Effector memory CD4-positive, alpha-beta T cell (primary cell): ENCODE data around the gene SIN3A.
"Not testable (repeated sequence)": the region's sequence is repeated elsewhere in the genome, so short reads cannot be mapped to it uniquely, and the experiment has no call there.

Source experiments
- DNase-seq, 3 donors: peaks; one replicate each; pipeline ENCODE4 v3.0.0-alpha.2; 2020
- H3K27ac ChIP-seq: 2 replicates; pipeline ENCODE4 v1.7.0; 2013; ENCODE audit warnings: mild to moderate bottlenecking, low read length, moderate library complexity; ENCODE audit not compliant: insufficient read depth, poor library complexity, severe bottlenecking
- H3K27me3 ChIP-seq: replicated peaks from 2 replicates; pipeline ENCODE4 v1.7.0; 2013; ENCODE audit warnings: mild to moderate bottlenecking, low read length; ENCODE audit not compliant: insufficient read depth, control insufficient read depth, poor library complexity, severe bottlenecking
- H3K36me3 ChIP-seq: 2 replicates; pipeline ENCODE4 v1.7.0; 2013; ENCODE audit warnings: mild to moderate bottlenecking, low read length, moderate library complexity; ENCODE audit not compliant: control insufficient read depth, insufficient read depth
- H3K4me1 ChIP-seq: 2 replicates; pipeline ENCODE4 v1.7.0; 2013; ENCODE audit warnings: low read length, mild to moderate bottlenecking; ENCODE audit not compliant: control insufficient read depth, insufficient read depth, poor library complexity, severe bottlenecking
- H3K4me3 ChIP-seq: 2 replicates; pipeline ENCODE4 v1.7.0; 2013; ENCODE audit warnings: low read length, low read depth, mild to moderate bottlenecking; ENCODE audit not compliant: insufficient read depth, poor library complexity, severe bottlenecking
- H3K9me3 ChIP-seq: 2 replicates; pipeline ENCODE4 v1.7.0; 2013; ENCODE audit warnings: mild to moderate bottlenecking, low read length, moderate library complexity; ENCODE audit not compliant: control insufficient read depth
- total RNA-seq, 3 donors: gene quantifications; one replicate each; lab custom pipeline; 2026; lab: John Stamatoyannopoulos, UW

Gene SIN3A
- 122 to 183 (median 172) reads per million in 3 donors for total RNA-seq

DNA sequence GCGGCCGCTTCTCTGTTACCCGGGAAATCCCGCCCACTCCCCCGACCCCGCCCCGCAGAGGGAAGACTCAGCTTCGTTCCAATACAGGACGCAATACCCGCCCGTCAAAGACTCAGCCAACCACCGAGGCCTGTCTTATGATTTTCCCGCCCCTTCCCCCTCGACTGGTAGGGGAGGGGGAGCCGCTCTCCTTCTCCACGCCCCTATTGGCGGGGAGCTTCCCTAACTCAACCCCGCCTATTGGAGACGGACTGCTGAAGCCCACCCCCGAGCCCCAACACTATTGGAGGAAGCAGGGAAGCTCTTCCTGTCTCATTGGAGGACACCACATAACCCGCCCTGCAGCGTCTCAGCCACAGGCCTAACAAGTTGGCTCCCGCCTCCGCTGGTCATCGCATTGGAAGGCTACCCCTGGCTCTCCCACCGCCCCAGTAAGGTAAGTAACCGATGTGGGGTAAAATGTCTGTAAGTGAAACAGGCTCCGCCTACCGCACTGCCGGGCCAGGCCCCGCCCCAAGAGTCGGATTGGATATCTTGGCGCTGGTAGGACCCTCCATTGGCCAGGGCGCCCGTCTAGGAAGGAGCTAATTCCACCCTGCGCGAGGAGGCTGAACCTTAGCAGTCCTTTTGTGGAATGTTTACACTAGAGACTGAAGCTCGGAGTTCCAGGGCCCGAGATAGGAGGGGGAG is at the start of gene SIN3A:
Gene SIN3A, minus strand, starts transcription at position 17 of the 690 bp plus-strand sequence. CDS start 21,315 bp downstream, outside the sequence.
- peak; percentile 99 for DNase-seq
- H3K4me1 ChIP-seq: peaks cover 21% of the 10 kb centered on the region

GRCh38 chr15:75493732-75494131 is 42.2 kb upstream of the SIN3A start:
- Histone ChIP-seq H3K27ac (no peak overlapping the region), H3K36me3 (peaks cover 6% of the 10 kb centered on the region), H3K4me1 (no peaks in the 10 kb centered on the region), H3K9me3 (no peaks in the 10 kb centered on the region), H3K27me3 (no peaks in the 10 kb centered on the region), H3K4me3 (no peak overlapping the region)
- no peak for DNase-seq

More for the DNA sequence above, at the start of gene SIN3A:
- Histone ChIP-seq H3K27me3 (no peaks in the 10 kb centered on the region), H3K4me3 (peak within 1 kb of the TSS; percentile 84), H3K27ac (peak within 1 kb of the TSS; percentile 99), H3K36me3 (no peaks in the 10 kb centered on the region), H3K9me3 (no peaks in the 10 kb centered on the region)

GRCh38 chr15:75483961-75484360 is 32.5 kb upstream of the SIN3A start:
- no peak for DNase-seq
- peaks cover 17% of the 10 kb centered on the region for H3K36me3 ChIP-seq
- H3K4me1 ChIP-seq: no peaks in the 10 kb centered on the region
- no peak overlapping the region for H3K27ac ChIP-seq
- H3K27me3 ChIP-seq: no peaks in the 10 kb centered on the region
- H3K4me3 ChIP-seq: no peak overlapping the region
- no peaks in the 10 kb centered on the region for H3K9me3 ChIP-seq

GRCh38 chr15:75483556-75483955 is 32.1 kb upstream of the SIN3A start:
- not testable (repeated sequence) for H3K9me3 ChIP-seq, H3K27ac ChIP-seq, H3K4me3 ChIP-seq, DNase-seq, H3K27me3 ChIP-seq, H3K4me1 ChIP-seq
- peaks cover 17% of the 10 kb centered on the region for H3K36me3 ChIP-seq

- Histone ChIP-seq H3K27ac (no peak overlapping the region), H3K4me1 (no peaks in the 10 kb centered on the region), H3K36me3 (peaks cover 20% of the 10 kb centered on the region), H3K9me3 (no peaks in the 10 kb centered on the region), H3K4me3 (no peak overlapping the region), H3K27me3 (no peaks in the 10 kb centered on the region)
- DNase-seq: no peak
Measured at GRCh38 chr15:75483106-75483505, 31.6 kb upstream of the SIN3A start.

GRCh38 chr15:75480463-75480862 is 29.0 kb upstream of the SIN3A start:
- H3K27me3 ChIP-seq, H3K9me3 ChIP-seq, H3K4me1 ChIP-seq, H3K27ac ChIP-seq, H3K4me3 ChIP-seq, DNase-seq: not testable (repeated sequence)
- H3K36me3 ChIP-seq: peaks cover 12% of the 10 kb centered on the region

DNA sequence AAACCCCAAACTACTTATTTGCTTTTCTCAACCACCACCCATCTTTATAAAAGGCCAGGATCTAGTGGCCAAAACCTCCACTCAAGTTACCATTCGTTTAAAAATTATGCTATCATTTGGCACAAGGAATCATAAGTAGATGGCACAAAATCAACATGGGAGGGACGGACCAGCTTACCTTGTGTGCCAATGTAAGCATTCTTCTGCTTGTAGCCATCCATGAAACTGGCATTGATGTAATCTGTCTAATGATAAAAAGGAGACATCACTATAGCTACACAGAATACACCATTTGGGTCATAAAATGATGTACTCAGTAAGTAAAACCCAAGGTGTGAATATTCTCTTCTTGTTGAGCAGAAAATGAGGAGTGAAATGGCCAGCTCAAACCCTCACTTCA is 28.2 kb upstream of the SIN3A start:
- H3K36me3 ChIP-seq: peaks cover 12% of the 10 kb centered on the region

GRCh38 chr15:75477094-75477493 is 25.6 kb upstream of the SIN3A start:
- H3K27ac ChIP-seq, H3K9me3 ChIP-seq, H3K27me3 ChIP-seq, H3K4me3 ChIP-seq, H3K4me1 ChIP-seq, DNase-seq: not testable (repeated sequence)
- H3K36me3 ChIP-seq: peaks cover 12% of the 10 kb centered on the region

More for the DNA sequence above, 28.2 kb upstream of the SIN3A start:
- Histone ChIP-seq H3K4me1 (no peaks in the 10 kb centered on the region), H3K27me3 (no peaks in the 10 kb centered on the region), H3K27ac (no peak overlapping the region), H3K4me3 (no peak overlapping the region), H3K9me3 (no peaks in the 10 kb centered on the region)
- DNase-seq: no peak

DNA sequence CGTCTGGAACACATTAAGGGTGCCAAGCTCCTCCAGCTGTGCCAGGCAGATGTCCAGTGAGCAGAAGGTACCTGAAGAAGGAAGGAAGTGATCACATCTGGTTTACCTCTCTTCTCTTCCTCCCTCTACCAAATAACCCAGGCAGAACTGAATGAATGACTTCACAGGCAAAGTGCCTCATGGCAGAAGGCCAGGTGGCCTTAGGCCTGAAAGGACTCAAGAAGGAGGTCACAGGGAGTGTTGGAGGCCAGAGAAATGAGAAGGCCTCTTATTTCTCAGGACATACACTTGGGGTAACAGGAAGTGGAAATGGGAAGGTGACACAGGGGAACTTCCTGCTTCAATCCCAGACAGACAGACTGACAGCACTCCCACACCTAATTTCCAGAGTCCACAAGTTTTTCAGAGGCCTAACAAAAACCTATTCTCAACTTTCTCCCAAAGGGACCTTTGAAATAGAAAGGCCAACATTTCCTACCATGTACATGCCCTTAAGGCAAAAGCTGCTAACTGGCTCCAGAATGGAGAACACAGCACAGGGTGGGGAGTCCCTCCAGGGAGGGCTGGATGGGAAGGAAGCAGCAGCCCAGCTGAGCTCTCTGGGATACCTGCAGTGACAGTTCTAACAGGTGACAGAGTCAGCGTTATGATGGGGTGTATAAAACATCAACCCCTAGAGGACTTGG is 17.6 kb upstream of the SIN3A start:
- Histone ChIP-seq H3K27ac (no peak overlapping the region), H3K36me3 (peaks cover 41% of the 10 kb centered on the region), H3K9me3 (no peaks in the 10 kb centered on the region), H3K4me3 (no peak overlapping the region), H3K27me3 (no peaks in the 10 kb centered on the region), H3K4me1 (no peaks in the 10 kb centered on the region)
- no peak for DNase-seq

DNA sequence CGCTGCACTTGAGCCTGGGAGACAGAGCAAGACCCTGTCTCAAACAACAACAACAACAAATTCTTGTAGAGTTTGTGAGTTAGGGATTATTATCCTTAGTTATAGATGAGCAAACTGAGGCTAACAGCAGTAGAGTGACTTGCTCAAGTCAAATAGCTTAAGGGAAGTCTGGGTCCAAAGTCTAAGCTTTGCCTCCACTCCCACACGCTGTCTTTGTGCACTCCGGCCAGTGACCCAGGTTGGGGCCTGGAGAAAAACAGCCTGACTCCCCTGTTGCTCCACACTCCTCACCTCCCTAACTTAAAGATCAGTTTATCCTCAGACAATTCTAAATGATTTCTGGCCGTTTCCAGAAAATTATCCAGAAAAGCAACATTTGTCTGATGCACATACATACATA is 9.2 kb upstream of the SIN3A start:
- H3K36me3 ChIP-seq: no peaks in the 10 kb centered on the region
- no peaks in the 10 kb centered on the region for H3K27me3 ChIP-seq
- DNase-seq: no peak
- H3K27ac ChIP-seq: no peak overlapping the region
- H3K4me1 ChIP-seq: peaks cover 5% of the 10 kb centered on the region
- no peak overlapping the region for H3K4me3 ChIP-seq
- H3K9me3 ChIP-seq: no peaks in the 10 kb centered on the region
